HepG2 (cell line): ENCODE results near the gene SHISA5. TPM values are rescaled to one million over a fixed set of nuclear protein-coding genes. Genes with fewer than 3 reads are reported as not detected.
A peak's percentile ranks its signal among the peaks of the same experiment; 100 is the strongest.

Experiments used
- ATAC-seq: fragments of 200-7000 bp; cut with Tn5 transposase; 3 replicates; pipeline ENCODE4 v1.9.1; 2020; ENCODE audit warnings: mild to moderate bottlenecking, moderate library complexity
- BruUV-seq: library from RNA; stranded (reverse); fragments of 400-500 nt; replicated peaks from 2 replicates; lab custom pipeline; 2021; lab: Mats Ljungman, UMichigan
- CTCF ChIA-PET: fragments of 300-600 bp; formaldehyde crosslinking; extraction: SDS; loops from one replicate; lab custom pipeline; 2021; ENCODE audit warnings: low total read pairs, inconsistent platforms, low intra/inter-chr PET ratio; lab: Yijun Ruan, JAX
- POLR2A ChIA-PET: fragments of 350-600 bp; sonication (Branson Sonifier 250); formaldehyde crosslinking; loops from one replicate; lab custom pipeline; 2020; ENCODE audit warnings: antibody characterized with exemption, inconsistent platforms; lab: Yijun Ruan, JAX
- DNase-seq: peaks from one replicate; pipeline ENCODE4 v3.0.0-alpha.2; 2015; ENCODE audit warnings: low spot score
- FAIRE-seq: peaks from 3 replicates; lab custom pipeline; 2011; peaks lifted over from hg19 to GRCh38; lab: Jason Lieb, UNC
- H2AFZ ChIP-seq: one replicate; pipeline ENCODE4 v1.6.1; 2011; ENCODE audit warnings: low read length, inconsistent platforms
- H3K27ac ChIP-seq: fragments of 300-600 bp; 3 replicates; pipeline ENCODE4 v1.8.0; 2011; ENCODE audit warnings: mixed run types, mild to moderate bottlenecking, mixed read lengths, low read length, inconsistent platforms; ENCODE audit not compliant: insufficient read depth; ENCODE audit errors: extremely low read length
- H3K27me3 ChIP-seq, 2 experiments: fragments of 200-600 bp in 1 of 2; 2 replicates in 1 of 2; 3 replicates in 1 of 2; pipeline versions ENCODE4 v1.6.0 to v1.8.0; 2011; ENCODE audit warnings: low read length in 2 of 2, mild to moderate bottlenecking in 2 of 2, moderate library complexity in 2 of 2, inconsistent platforms in 1 of 2; ENCODE audit not compliant: insufficient read depth in 2 of 2, control insufficient read depth in 1 of 2
- H3K36me3 ChIP-seq, 2 experiments: fragments of 200-600 bp in 1 of 2; replicated peaks in 1 of 2; 2 replicates in 1 of 2; 3 replicates in 1 of 2; pipeline versions ENCODE4 v1.5.1 to v1.8.0; 2011; ENCODE audit warnings: low read length in 2 of 2, inconsistent platforms in 1 of 2; ENCODE audit not compliant: insufficient read depth in 2 of 2, control insufficient read depth in 1 of 2
- H3K4me1 ChIP-seq: 2 replicates; pipeline ENCODE4 v1.5.1; 2012; ENCODE audit warnings: low read length, inconsistent platforms; ENCODE audit not compliant: insufficient read depth
- H3K4me2 ChIP-seq: 2 replicates; pipeline ENCODE4 v1.6.0; 2011; ENCODE audit warnings: low read depth, low read length, inconsistent platforms
- H3K4me3 ChIP-seq, 3 experiments: fragments of 200-600 bp in 1 of 3; sonication (generic), shearing (Covaris generic) in 1 of 3; replicated peaks in 1 of 3; 2 replicates each; pipeline ENCODE4 v1.5.1; 2011 to 2016; ENCODE audit warnings: low read length in 3 of 3, inconsistent platforms in 2 of 3, low read depth in 2 of 3, mild to moderate bottlenecking in 2 of 3, control low read depth in 1 of 3, mixed read lengths in 1 of 3; ENCODE audit not compliant: insufficient read depth in 1 of 3
- H3K79me2 ChIP-seq: one replicate; pipeline ENCODE4 v1.6.1; 2011; ENCODE audit warnings: low read length, inconsistent platforms; ENCODE audit not compliant: insufficient read depth
- H3K9ac ChIP-seq: 2 replicates; pipeline ENCODE4 v1.6.0; 2011; ENCODE audit warnings: mild to moderate bottlenecking, low read depth, low read length, inconsistent platforms; ENCODE audit not compliant: insufficient read depth
- H3K9me3 ChIP-seq: 2 replicates; pipeline ENCODE4 v1.5.1; 2012; ENCODE audit warnings: mild to moderate bottlenecking, low read length
- H4K20me1 ChIP-seq: 2 replicates; pipeline ENCODE4 v1.6.0; 2011; ENCODE audit warnings: inconsistent platforms, mild to moderate bottlenecking, low read length, moderate library complexity; ENCODE audit not compliant: insufficient read depth
- CENPBD1 ChIP-seq: sonication (generic); formaldehyde crosslinking; IDR thresholded peaks from 2 replicates; pipeline ENCODE4 v1.8.0; 2022; ENCODE audit warnings: missing genetic modification reagents, low read depth, mild to moderate bottlenecking, borderline replicate concordance
- ETV5 ChIP-seq: IDR thresholded peaks from 2 replicates; pipeline ENCODE4 v1.6.1; 2018; ENCODE audit warnings: missing biosample characterization, missing genetic modification reagents, inconsistent platforms, borderline replicate concordance
- HNRNPL ChIP-seq: fragments of 200-400 bp; formaldehyde crosslinking; IDR thresholded peaks from 2 replicates; pipeline ENCODE4 v1.6.1; 2017; ENCODE audit warnings: mild to moderate bottlenecking, low read depth, low read length
- MED8 ChIP-seq: sonication (generic); formaldehyde crosslinking; IDR thresholded peaks from 2 replicates; pipeline ENCODE4 v1.8.1; 2023; ENCODE audit warnings: mild to moderate bottlenecking, missing genetic modification reagents; ENCODE audit not compliant: insufficient replicate concordance
- RBFOX2 ChIP-seq: fragments of 200-400 bp; formaldehyde crosslinking; IDR thresholded peaks from 2 replicates; pipeline ENCODE4 v1.6.1; 2017; ENCODE audit warnings: low read depth, mild to moderate bottlenecking, low read length
- REPIN1 ChIP-seq: sonication (generic); formaldehyde crosslinking; IDR thresholded peaks from 2 replicates; pipeline ENCODE4 v1.8.0; 2022; ENCODE audit warnings: missing genetic modification reagents, low read depth, mild to moderate bottlenecking, borderline replicate concordance
- SRSF1 ChIP-seq: fragments of 200-400 bp; formaldehyde crosslinking; optimal IDR thresholded peaks from 2 replicates; pipeline ENCODE3; 2017; ENCODE audit warnings: mild to moderate bottlenecking, low read depth, low read length, moderate library complexity
- ZNF225 ChIP-seq: sonication (generic); formaldehyde crosslinking; IDR thresholded peaks from 2 replicates; pipeline ENCODE4 v1.4.0; 2020; ENCODE audit warnings: mild to moderate bottlenecking, missing genetic modification reagents
- ZNF547 ChIP-seq: sonication (generic); formaldehyde crosslinking; IDR thresholded peaks from 2 replicates; pipeline ENCODE4 v1.5.1; 2020; ENCODE audit warnings: mild to moderate bottlenecking, missing genetic modification reagents
- ZNF83 ChIP-seq: sonication (generic); formaldehyde crosslinking; IDR thresholded peaks from 2 replicates; pipeline ENCODE4 v1.4.0; 2020; ENCODE audit warnings: missing genetic modification reagents, mild to moderate bottlenecking, borderline replicate concordance
- WGBS: methylation state at CpG from one replicate; pipeline ENCODE4 v1.1.6; 2017; ENCODE audit warnings: low lambda C conversion rate; 5-methylcytosine and 5-hydroxymethylcytosine counted together
- in situ Hi-C: cut with HindIII; loops from 2 replicates; pipeline ENCODE4 v1.10.0; 2017; ENCODE audit warnings: low pct_unique_long_range_greater_than_20kb; ENCODE audit not compliant: extremely low pct_ligation_motif_present
- intact Hi-C: fragments of 100-400 bp; cut with micrococcal nuclease; formaldehyde crosslinking; loops from one replicate; pipeline ENCODE4 v1.10.0; 2022; ENCODE audit not compliant: unreplicated experiment
- polyA plus RNA-seq, 8 experiments: library from polyadenylated mRNA; depleted of rRNA in 3 of 8; stranded (reverse) in 7 of 8; unstranded in 1 of 8; fragments of >200 nt; fragmentation: Illumina TruSeq in 4 of 8; extraction: Trizol in 4 of 8; gene quantifications; 2 replicates each; pipeline versions ENCODE4 v1.2.1 to v1.2.3, GENCODE V29; 2011 to 2016; ENCODE audit warnings: low read depth in 4 of 8, missing spikeins in 1 of 8, mixed read lengths in 1 of 8; ENCODE audit not compliant: insufficient read depth in 1 of 8
- total RNA-seq, 5 experiments: library from RNA; depleted of rRNA; stranded (reverse); fragments of >200 nt; fragmentation: Illumina TruSeq; extraction: Trizol; gene quantifications; 2 replicates each; pipeline ENCODE4 v1.2.3, GENCODE V29; 2016; ENCODE audit warnings: low read depth in 1 of 5
- TF ChIP-seq, protein P1 (sequence below): sonication (generic); formaldehyde crosslinking; conservative IDR thresholded peaks from 2 replicates; pipeline ENCODE4 v1.8.0; 2022; ENCODE audit warnings: low read depth, missing genetic modification reagents
- TF ChIP-seq, protein P2 (sequence below): sonication (generic); formaldehyde crosslinking; IDR thresholded peaks from 2 replicates; pipeline ENCODE4 v1.4.0; 2020; ENCODE audit warnings: mild to moderate bottlenecking, low read depth, missing genetic modification reagents

The SHISA5 gene
- total and polyA plus RNA-seq, 2 of the 13 experiments (the other 11 are each of a cell fraction or from before 2014, with no cell fraction given) = 75.8 to 91.4 TPM

DNA sequence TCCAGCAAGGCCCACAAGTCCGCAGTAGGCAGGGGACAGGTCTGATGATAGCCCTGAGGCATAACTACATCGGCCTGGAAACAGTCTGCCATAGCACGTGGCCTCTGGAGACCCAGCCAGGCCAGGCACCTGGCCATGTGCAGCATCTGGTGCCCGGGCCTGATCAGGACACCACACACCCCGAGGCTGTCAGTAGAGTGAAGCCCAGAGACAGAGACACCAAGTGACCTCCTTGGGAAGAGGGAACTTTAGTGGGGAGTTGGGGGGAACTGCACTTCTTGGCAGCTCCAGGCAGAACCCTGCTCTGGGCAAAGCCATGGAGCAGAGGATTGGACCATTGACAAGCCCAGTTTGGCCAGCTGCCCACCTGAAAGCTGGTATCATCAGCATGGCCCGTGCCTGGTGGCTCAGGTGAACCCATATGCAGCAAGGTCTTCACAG lies 1.2 kb downstream of the SHISA5 start:
- H3K4me1 ChIP-seq = peaks cover 40% of the 10 kb centered on the region
- CTCF ChIA-PET = no interaction called here
- FAIRE-seq (no peak), DNase-seq (no peak), ATAC-seq (peak; percentile 1; the same call in 2 of the 3 replicates)
- no peaks in the 10 kb centered on the region for H4K20me1 ChIP-seq
- no peak overlapping the region for H3K27ac ChIP-seq
- no peaks in the 10 kb centered on the region for H3K79me2 ChIP-seq
- WGBS = 75% methylated on average over 4 of the region's 6 CpGs
- no peak overlapping the region for H3K9ac ChIP-seq
- in situ Hi-C loops = loop anchor here (5.0 kb wide), 1 partner anchor 35 kb away; a partner anchor contains a TSS
- peak overlapping the region; percentile 92; the same call in 1 of the 2 replicates for H3K4me2 ChIP-seq
- intact Hi-C loops = no loop called here
- H2AFZ ChIP-seq = no peak overlapping the region
- peak overlapping the region in 1 of 3 experiments; percentile 77; a peak in 1 of 6 replicates for H3K4me3 ChIP-seq
- POLR2A ChIA-PET = interaction anchor here (1.2 kb wide), 1 partner anchor 30 kb away, joined by 7 read pairs; no protein-coding TSS in a partner anchor
- BruUV-seq = no TSS peak
- peaks cover 0 to 8% of the 10 kb centered on the region in 2 experiments; a peak in 1 of 5 replicates for H3K27me3 ChIP-seq
- TF ChIP-seq REPIN1 (no peak), HNRNPL (0 out of 2 replicates have a peak, but pooled peaks have one; percentile 20)
- H3K36me3 ChIP-seq = no peaks in the 10 kb centered on the region
- H3K9me3 ChIP-seq = peaks cover 4% of the 10 kb centered on the region; the same call in 1 of the 2 replicates

GRCh38 chr3:48502121-48502520 lies 1.9 kb downstream of the SHISA5 start:
- ATAC-seq (no peak), FAIRE-seq (no peak), DNase-seq (no peak)
- no peak overlapping the region for H2AFZ ChIP-seq
- intact Hi-C loops (no loop called here), in situ Hi-C loops (loop anchor here (5.0 kb wide), 1 partner anchor 35 kb away; a partner anchor contains a TSS)
- H3K79me2 ChIP-seq = no peaks in the 10 kb centered on the region
- peaks cover 33% of the 10 kb centered on the region for H3K4me1 ChIP-seq
- H3K27ac ChIP-seq = no peak overlapping the region
- no peaks in the 10 kb centered on the region for H3K36me3 ChIP-seq
- H4K20me1 ChIP-seq = no peaks in the 10 kb centered on the region
- BruUV-seq = no TSS peak
- no peak overlapping the region for H3K4me2 ChIP-seq
- no peak overlapping the region for H3K4me3 ChIP-seq
- ChIA-PET POLR2A (interaction anchor here (0.9 to 1.2 kb wide), 2 partner anchors 29 kb away, joined by 4 to 7 read pairs; no protein-coding TSS in a partner anchor), CTCF (no interaction called here)
- 73% methylated on average over 5 of the region's 5 CpGs for WGBS
- H3K9ac ChIP-seq = no peak overlapping the region
- TF ChIP-seq, protein P1, sequence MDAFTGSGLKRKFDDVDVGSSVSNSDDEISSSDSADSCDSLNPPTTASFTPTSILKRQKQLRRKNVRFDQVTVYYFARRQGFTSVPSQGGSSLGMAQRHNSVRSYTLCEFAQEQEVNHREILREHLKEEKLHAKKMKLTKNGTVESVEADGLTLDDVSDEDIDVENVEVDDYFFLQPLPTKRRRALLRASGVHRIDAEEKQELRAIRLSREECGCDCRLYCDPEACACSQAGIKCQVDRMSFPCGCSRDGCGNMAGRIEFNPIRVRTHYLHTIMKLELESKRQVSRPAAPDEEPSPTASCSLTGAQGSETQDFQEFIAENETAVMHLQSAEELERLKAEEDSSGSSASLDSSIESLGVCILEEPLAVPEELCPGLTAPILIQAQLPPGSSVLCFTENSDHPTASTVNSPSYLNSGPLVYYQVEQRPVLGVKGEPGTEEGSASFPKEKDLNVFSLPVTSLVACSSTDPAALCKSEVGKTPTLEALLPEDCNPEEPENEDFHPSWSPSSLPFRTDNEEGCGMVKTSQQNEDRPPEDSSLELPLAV (CRISPR knock-in tag) = no peak
- TF ChIP-seq ZNF83 (CRISPR knock-in tag) (no peak), CENPBD1 (CRISPR knock-in tag) (no peak), ETV5 (CRISPR knock-in tag) (no peak), ZNF225 (no peak), SRSF1 (no peak), RBFOX2 (no peak), MED8 (CRISPR knock-in tag) (no peak), ZNF547 (CRISPR knock-in tag) (no peak)
- TF ChIP-seq, protein P2, sequence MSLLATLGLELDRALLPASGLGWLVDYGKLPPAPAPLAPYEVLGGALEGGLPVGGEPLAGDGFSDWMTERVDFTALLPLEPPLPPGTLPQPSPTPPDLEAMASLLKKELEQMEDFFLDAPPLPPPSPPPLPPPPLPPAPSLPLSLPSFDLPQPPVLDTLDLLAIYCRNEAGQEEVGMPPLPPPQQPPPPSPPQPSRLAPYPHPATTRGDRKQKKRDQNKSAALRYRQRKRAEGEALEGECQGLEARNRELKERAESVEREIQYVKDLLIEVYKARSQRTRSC (CRISPR knock-in tag) = no peak
- H3K9me3 ChIP-seq = peaks cover 4% of the 10 kb centered on the region; the same call in 1 of the 2 replicates
- peaks cover 0 to 8% of the 10 kb centered on the region in 2 experiments; a peak in 1 of 5 replicates for H3K27me3 ChIP-seq
